Left lung (tissue), 10 donors: ENCODE measurements around the gene PSMA8. TPM values are rescaled to one million over a fixed set of nuclear protein-coding genes. Genes with fewer than 3 reads are reported as not detected.
A peak's percentile ranks its signal among the peaks of the same experiment; 100 is the strongest.
"Not testable (repeated sequence)": the region's sequence is repeated elsewhere in the genome, so short reads cannot be mapped to it uniquely, and the experiment has no call there.

Experiments used
- ATAC-seq: fragments of 200-7000 bp; cut with Tn5 transposase; one replicate; pipeline ENCODE4 v1.9.1; 2020; ENCODE audit warnings: moderate library complexity
- DNase-seq, 4 donors: peaks; one replicate each; pipeline ENCODE4 v3.0.0-alpha.2; 2013 to 2020
- H3K27ac ChIP-seq, 2 donors: fragments of 200-600 bp; sonication (generic) in 1 of 2; one replicate each; pipeline versions ENCODE4 v1.5.0 to v1.8.0; 2020 to 2021
- H3K27me3 ChIP-seq, 2 donors: fragments of 200-600 bp; sonication (generic) in 1 of 2; one replicate each; pipeline versions ENCODE4 v1.5.0 to v1.8.0; 2020 to 2021
- H3K36me3 ChIP-seq, 2 donors: fragments of 200-600 bp; sonication (generic) in 1 of 2; one replicate each; pipeline versions ENCODE4 v1.5.0 to v1.8.0; 2020 to 2021
- H3K4me1 ChIP-seq, 2 donors: fragments of 200-600 bp; one replicate each; pipeline ENCODE4 v1.8.0; 2021
- H3K4me3 ChIP-seq, 2 donors: fragments of 200-600 bp; sonication (generic) in 1 of 2; one replicate each; pipeline versions ENCODE4 v1.5.0 to v1.8.0; 2020 to 2021; ENCODE audit warnings: mild to moderate bottlenecking in 1 of 2
- H3K9me3 ChIP-seq, 2 donors: fragments of 200-600 bp; sonication (generic) in 1 of 2; one replicate each; pipeline versions ENCODE4 v1.5.0 to v1.8.0; 2020 to 2021
- CTCF ChIP-seq, 2 donors: fragments of 200-600 bp; sonication (generic) in 1 of 2; IDR thresholded peaks; one replicate each; pipeline versions ENCODE4 v1.5.0 to v1.8.0; 2021; ENCODE audit warnings: antibody characterized with exemption in 2 of 2
- intact Hi-C, 2 donors: fragments of 100-400 bp; cut with DNase I; formaldehyde crosslinking; loops; one replicate each; pipeline versions ENCODE4 v1.11.2 to v1.14.2; 2022
- polyA plus RNA-seq, 6 donors: library from polyadenylated mRNA; unstranded; fragments of 120-200 nt; gene quantifications; one replicate each; pipeline ENCODE4 v1.2.1, GENCODE V29; 2013; ENCODE audit not compliant: insufficient read length in 6 of 6
- total RNA-seq, 2 donors: library from RNA; stranded (reverse); fragmentation: NEBNext Ultra II Directional; extraction: Animal tissue kit (Norgen Biotek cat#: 25700); gene quantifications; one replicate each; pipeline ENCODE4 v1.2.1, GENCODE V29; 2021
- donor health status: DM: no; HTN: yes; CAD: no.
- donor health status: DM: no; HTN: no; CAD: no.

Gene PSMA8
- total and polyA plus RNA-seq, 8 donors, result 0.13 to 0.15 TPM; not detected in 6

- no peak for TF ChIP-seq CTCF (IDR thresholded peaks at IDR 0.05)
- ATAC-seq (no peak), DNase-seq (no peak)
- Histone ChIP-seq H3K27ac (no peak overlapping the region), H3K4me1 (no peaks in the 10 kb centered on the region), H3K9me3 (no peaks in the 10 kb centered on the region), H3K36me3 (no peaks in the 10 kb centered on the region), H3K4me3 (no peak overlapping the region), H3K27me3 (no peaks in the 10 kb centered on the region)
- intact Hi-C loops, result no loop called here
These were observed 30.9 kb downstream of the PSMA8 start for GRCh38 chr18:26164571-26164970.

GRCh38 chr18:26167592-26167991, 33.9 kb downstream of the PSMA8 start:
- DNase-seq, H3K36me3 ChIP-seq, H3K9me3 ChIP-seq, H3K4me1 ChIP-seq, H3K27me3 ChIP-seq, H3K27ac ChIP-seq, intact Hi-C loops, ATAC-seq, H3K4me3 ChIP-seq: not testable (repeated sequence)

GRCh38 chr18:26175481-26175880, 41.8 kb downstream of the PSMA8 start:
- Histone ChIP-seq H3K36me3 (no peaks in the 10 kb centered on the region), H3K4me1 (no peaks in the 10 kb centered on the region), H3K9me3 (no peaks in the 10 kb centered on the region), H3K27ac (no peak overlapping the region), H3K4me3 (no peak overlapping the region), H3K27me3 (no peaks in the 10 kb centered on the region)
- DNase-seq (no peak), ATAC-seq (no peak)
- TF ChIP-seq CTCF (IDR thresholded peaks at IDR 0.05), result no peak
- intact Hi-C loops, result no loop called here

GRCh38 chr18:26176134-26176533, 42.5 kb downstream of the PSMA8 start:
- Histone ChIP-seq H3K4me1 (no peaks in the 10 kb centered on the region), H3K27me3 (no peaks in the 10 kb centered on the region), H3K36me3 (no peaks in the 10 kb centered on the region), H3K4me3 (no peak overlapping the region), H3K27ac (no peak overlapping the region), H3K9me3 (no peaks in the 10 kb centered on the region)
- DNase-seq, result no peak
- intact Hi-C loops, result no loop called here
- no peak for ATAC-seq
- TF ChIP-seq CTCF (IDR thresholded peaks at IDR 0.05), result no peak

GRCh38 chr18:26181343-26181826, 47.7 kb downstream of the PSMA8 start:
- ATAC-seq, result peak; percentile 88
- peak in 3 of 4 donors; percentile 2 to 36 (median 30) for DNase-seq
- Histone ChIP-seq H3K27ac (no peak overlapping the region), H3K9me3 (no peaks in the 10 kb centered on the region), H3K27me3 (no peaks in the 10 kb centered on the region), H3K4me1 (no peaks in the 10 kb centered on the region), H3K36me3 (no peaks in the 10 kb centered on the region), H3K4me3 (no peak overlapping the region)
- TF ChIP-seq CTCF (IDR thresholded peaks at IDR 0.05), result no peak
- intact Hi-C loops, result no loop called here

- H3K36me3 ChIP-seq, result no peaks in the 10 kb centered on the region
- TF ChIP-seq CTCF (IDR thresholded peaks at IDR 0.05), result no peak
These were observed 49.9 kb downstream of the PSMA8 start for GRCh38 chr18:26183395-26184112.

More at GRCh38 chr18:26183395-26184112, 49.9 kb downstream of the PSMA8 start:
- H3K9me3 ChIP-seq, result peaks cover 0 to 2% of the 10 kb centered on the region in 2 donors
- H3K4me3 ChIP-seq, result no peak overlapping the region
- peak in 1 of 4 donors; percentile 13 for DNase-seq
- no peaks in the 10 kb centered on the region for H3K27me3 ChIP-seq
- H3K4me1 ChIP-seq, result no peaks in the 10 kb centered on the region
- intact Hi-C loops, result no loop called here
- H3K27ac ChIP-seq, result no peak overlapping the region
- ATAC-seq, result no peak
